Glomerular visceral epithelial cell (primary cell): Measurements from ENCODE around the gene HEMK1.

Experiments used
- DNase-seq: peaks from one replicate; pipeline ENCODE4 v3.0.0-alpha.2; 2016; ENCODE audit errors: extremely low spot score

HEMK1 gene

GRCh38 chr3:50639055-50639494 lies 69.8 kb downstream of the HEMK1 start:
- DNase-seq, result peak; percentile 68

GRCh38 chr3:50642382-50642781 lies 73.1 kb downstream of the HEMK1 start:
- DNase-seq, result no peak

GRCh38 chr3:50644561-50644960 lies 75.2 kb downstream of the HEMK1 start:
- no peak for DNase-seq

DNA sequence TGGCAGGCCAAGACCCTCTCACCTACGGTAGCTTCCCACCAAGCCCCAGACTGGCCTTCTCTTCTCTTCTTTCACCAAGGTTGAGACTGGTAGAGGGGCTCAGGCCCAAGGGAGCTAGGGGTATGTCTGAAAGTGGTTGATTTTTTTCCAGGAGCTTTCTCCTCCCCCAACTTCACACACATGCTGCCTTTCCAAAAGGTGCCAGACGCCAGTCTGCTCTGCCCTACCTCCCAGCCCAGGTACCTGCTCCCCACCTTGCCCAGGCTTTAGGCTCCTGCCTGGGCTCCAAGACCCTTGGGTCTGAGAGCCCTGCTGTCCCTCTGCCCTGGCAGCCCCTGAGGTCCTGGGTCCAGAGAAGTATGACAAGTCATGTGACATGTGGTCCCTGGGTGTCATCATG lies 76.1 kb downstream of the HEMK1 start:
- DNase-seq, result no peak
